WERI-Rb-1 (cell line): ENCODE results near the gene UNC5C.

Experiments
- DNase-seq: peaks from one replicate; pipeline ENCODE4 v3.0.0-alpha.2; 2020
- H3K27ac ChIP-seq: fragments of 250-450 bp; sonication (Bioruptor Pico); 2 replicates; pipeline ENCODE4 v1.5.1; 2020; ENCODE audit warnings: mild to moderate bottlenecking, moderate library complexity
- H3K27me3 ChIP-seq: fragments of 250-450 bp; sonication (Bioruptor Pico); 2 replicates; pipeline ENCODE4 v1.5.1; 2021; ENCODE audit warnings: mild to moderate bottlenecking, low read depth, moderate library complexity; ENCODE audit not compliant: insufficient read depth, severe bottlenecking
- H3K36me3 ChIP-seq: fragments of 250-450 bp; sonication (Bioruptor Pico); 2 replicates; pipeline ENCODE4 v1.5.1; 2020; ENCODE audit warnings: mild to moderate bottlenecking, moderate library complexity
- H3K4me3 ChIP-seq: 2 replicates; pipeline ENCODE4 v1.5.1; 2011; ENCODE audit warnings: low read depth, mild to moderate bottlenecking, control low read depth, low read length
- H3K9me3 ChIP-seq: fragments of 250-450 bp; sonication (Bioruptor Pico); 2 replicates; pipeline ENCODE4 v1.5.1; 2021; ENCODE audit warnings: mild to moderate bottlenecking, moderate library complexity; ENCODE audit not compliant: severe bottlenecking
- TF ChIP-seq, protein P1 (sequence below): IDR thresholded peaks from 2 replicates; pipeline ENCODE4 v1.5.1; 2011; ENCODE audit warnings: low read depth, mild to moderate bottlenecking, control low read depth, inconsistent platforms, low read length

Gene UNC5C

DNA sequence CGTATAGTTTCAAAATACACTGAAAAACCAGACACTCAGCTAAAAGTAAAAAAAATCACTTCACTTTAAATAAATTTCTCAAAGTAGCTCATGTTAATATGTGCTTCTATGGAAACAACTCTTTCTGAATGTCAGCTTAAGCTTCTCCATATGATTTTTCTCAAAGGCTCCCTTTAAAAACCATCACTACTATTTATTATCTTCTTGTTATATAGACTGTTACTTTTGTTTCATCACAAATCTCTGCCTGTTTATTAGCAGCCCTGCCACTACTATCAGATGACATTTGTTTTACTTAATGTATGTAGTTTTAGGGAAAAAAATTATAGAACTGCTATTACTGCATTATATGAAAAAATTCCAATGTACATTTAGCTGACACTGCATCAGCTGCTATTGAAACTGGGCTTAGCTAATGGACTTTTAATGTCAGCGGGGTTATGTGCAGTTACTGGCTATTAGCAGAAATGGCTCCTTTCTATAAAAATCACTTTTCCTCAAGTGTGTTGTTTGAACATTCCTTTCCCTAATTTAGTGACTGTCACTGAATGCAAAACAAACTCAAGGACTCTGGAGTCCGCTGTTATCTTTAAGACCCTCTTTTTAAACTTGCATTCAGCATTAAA, 10.8 kb downstream of the UNC5C start:
- Histone ChIP-seq H3K4me3 (no peak overlapping the region), H3K36me3 (no peaks in the 10 kb centered on the region), H3K27ac (no peak overlapping the region), H3K27me3 (no peaks in the 10 kb centered on the region), H3K9me3 (no peaks in the 10 kb centered on the region)
- no peak for DNase-seq
- TF ChIP-seq, protein P1, sequence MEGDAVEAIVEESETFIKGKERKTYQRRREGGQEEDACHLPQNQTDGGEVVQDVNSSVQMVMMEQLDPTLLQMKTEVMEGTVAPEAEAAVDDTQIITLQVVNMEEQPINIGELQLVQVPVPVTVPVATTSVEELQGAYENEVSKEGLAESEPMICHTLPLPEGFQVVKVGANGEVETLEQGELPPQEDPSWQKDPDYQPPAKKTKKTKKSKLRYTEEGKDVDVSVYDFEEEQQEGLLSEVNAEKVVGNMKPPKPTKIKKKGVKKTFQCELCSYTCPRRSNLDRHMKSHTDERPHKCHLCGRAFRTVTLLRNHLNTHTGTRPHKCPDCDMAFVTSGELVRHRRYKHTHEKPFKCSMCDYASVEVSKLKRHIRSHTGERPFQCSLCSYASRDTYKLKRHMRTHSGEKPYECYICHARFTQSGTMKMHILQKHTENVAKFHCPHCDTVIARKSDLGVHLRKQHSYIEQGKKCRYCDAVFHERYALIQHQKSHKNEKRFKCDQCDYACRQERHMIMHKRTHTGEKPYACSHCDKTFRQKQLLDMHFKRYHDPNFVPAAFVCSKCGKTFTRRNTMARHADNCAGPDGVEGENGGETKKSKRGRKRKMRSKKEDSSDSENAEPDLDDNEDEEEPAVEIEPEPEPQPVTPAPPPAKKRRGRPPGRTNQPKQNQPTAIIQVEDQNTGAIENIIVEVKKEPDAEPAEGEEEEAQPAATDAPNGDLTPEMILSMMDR = no peak

DNA sequence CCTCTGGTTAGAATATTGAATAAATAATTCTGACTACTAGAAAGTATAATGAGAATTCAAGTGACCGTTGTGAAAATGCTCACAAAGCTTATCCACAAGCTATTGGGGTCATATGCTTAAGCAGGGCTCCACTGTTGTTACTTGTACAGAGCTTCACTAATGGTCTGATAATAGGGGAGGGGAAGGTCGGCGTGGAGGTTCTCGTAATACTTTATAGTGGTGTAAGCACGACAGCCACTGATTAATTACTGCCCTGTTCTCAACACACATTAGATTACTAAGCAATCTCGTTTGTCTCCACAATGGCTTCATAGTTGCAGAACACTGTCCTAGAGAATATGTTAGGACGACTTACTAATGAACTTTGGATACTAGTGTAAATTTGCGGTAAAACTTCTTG, 11.6 kb downstream of the UNC5C start:
- peak; percentile 57 for DNase-seq
- Histone ChIP-seq H3K36me3 (no peaks in the 10 kb centered on the region), H3K27ac (no peak overlapping the region), H3K9me3 (no peaks in the 10 kb centered on the region), H3K4me3 (no peak overlapping the region), H3K27me3 (no peaks in the 10 kb centered on the region)
- TF ChIP-seq, protein P1 = no peak

DNA sequence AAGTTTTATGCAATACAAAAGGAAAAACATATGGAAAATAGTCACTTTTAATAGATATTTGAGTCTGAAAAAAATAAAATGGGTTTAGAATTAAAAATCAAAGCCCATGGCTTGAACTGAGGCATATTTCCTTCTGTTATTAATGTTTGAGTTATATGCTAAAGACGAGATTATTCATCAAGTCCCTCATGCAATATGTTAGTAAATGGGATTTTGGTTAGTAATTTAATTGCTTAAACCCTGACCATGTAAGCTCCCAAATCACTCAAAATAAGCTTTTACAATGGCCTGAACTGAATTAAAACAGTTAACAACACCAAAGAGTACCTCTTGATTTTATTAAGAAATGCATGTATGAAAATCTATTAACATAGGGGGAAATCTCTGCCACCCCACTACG, 12.1 kb downstream of the UNC5C start:
- no peaks in the 10 kb centered on the region for H3K36me3 ChIP-seq
- TF ChIP-seq, protein P1 = no peak
- no peaks in the 10 kb centered on the region for H3K9me3 ChIP-seq
- no peaks in the 10 kb centered on the region for H3K27me3 ChIP-seq
- no peak overlapping the region for H3K27ac ChIP-seq
- H3K4me3 ChIP-seq = no peak overlapping the region
- DNase-seq = no peak

DNA sequence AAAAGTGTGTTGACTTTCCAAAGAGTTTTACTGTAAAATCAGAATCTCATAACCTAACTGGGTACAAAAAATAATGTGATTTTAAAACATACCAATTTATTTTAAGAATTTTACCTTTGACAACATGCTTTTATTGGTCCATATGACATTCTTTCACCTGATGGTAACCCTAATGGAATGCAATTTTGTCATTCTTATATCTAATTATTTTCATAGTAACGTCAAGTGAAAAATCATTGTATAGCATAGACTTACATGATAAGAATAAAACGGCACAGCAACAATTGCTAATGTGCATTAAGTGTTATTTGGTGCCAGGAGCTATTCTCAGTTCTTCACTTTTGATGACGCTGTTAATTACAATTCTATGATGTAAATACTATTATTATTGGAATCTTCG, 13.6 kb downstream of the UNC5C start:
- TF ChIP-seq, protein P1 = no peak
- DNase-seq = no peak
- Histone ChIP-seq H3K36me3 (no peaks in the 10 kb centered on the region), H3K27ac (no peak overlapping the region), H3K27me3 (no peaks in the 10 kb centered on the region), H3K9me3 (no peaks in the 10 kb centered on the region), H3K4me3 (no peak overlapping the region)

DNA sequence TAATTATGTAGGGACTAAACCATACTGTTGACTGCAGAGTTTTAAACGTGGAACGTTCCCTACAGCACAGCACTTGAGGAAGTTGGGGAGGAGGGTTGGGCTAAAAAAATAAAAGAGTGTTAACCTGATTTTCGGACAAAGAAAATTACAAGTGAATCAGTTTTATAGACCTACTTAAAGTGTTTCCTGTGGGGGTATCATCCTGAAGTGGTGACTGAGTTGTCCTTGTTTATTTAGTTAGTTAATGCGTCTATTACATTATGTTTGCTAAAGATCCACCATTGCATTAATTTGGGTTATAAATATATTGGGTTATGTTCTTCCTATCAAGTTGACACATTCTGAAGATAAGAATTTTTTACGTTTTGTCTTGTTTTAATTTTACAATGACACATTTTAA, 14.7 kb downstream of the UNC5C start:
- no peak for DNase-seq
- TF ChIP-seq, protein P1 = no peak
- no peak overlapping the region for H3K4me3 ChIP-seq
- no peaks in the 10 kb centered on the region for H3K36me3 ChIP-seq
- H3K9me3 ChIP-seq = no peaks in the 10 kb centered on the region
- no peak overlapping the region for H3K27ac ChIP-seq
- H3K27me3 ChIP-seq = no peaks in the 10 kb centered on the region

DNA sequence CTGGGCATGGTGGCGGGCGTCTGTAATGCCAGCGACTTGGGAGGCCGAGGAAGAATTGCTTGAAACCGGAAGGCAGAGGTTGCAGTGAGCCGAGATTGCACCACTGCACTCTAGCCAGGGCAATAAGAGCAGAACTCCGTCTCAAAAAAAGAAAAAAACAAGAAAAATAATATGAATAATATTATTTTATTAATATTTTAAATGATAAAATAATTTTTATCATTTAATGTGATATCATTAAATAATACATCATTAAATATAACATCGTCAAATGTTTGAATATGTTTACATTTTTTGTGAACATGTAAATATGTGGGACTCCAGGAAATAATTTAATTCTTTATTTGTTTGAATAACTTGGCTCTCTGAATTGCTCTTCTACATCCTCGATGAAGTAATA, 15.5 kb downstream of the UNC5C start:
- DNase-seq = no peak
- H3K27me3 ChIP-seq = no peaks in the 10 kb centered on the region
- H3K9me3 ChIP-seq = no peaks in the 10 kb centered on the region
- TF ChIP-seq, protein P1 = no peak
- no peaks in the 10 kb centered on the region for H3K36me3 ChIP-seq
- H3K4me3 ChIP-seq = no peak overlapping the region
- H3K27ac ChIP-seq = no peak overlapping the region
